KG1 (cell line): ENCODE results near the gene TTC12.
A peak's percentile ranks its signal among the peaks of the same experiment; 100 is the strongest.

Experiments used
- DNase-seq: peaks from one replicate; lab custom pipeline; 2025; lab: John Stamatoyannopoulos, UW

The TTC12 gene

GRCh38 chr11:113314389-113315301 lies at the start of gene TTC12:
Gene TTC12, plus strand, starts transcription at chr11:113314583. Its CDS starts 1,675 bp downstream, at chr11:113316258.
- DNase-seq, result peak; percentile 55

- no peak for DNase-seq
These were observed 49.0 kb upstream of the TTC12 start for GRCh38 chr11:113265362-113265761.

GRCh38 chr11:113267493-113267892 lies 46.9 kb upstream of the TTC12 start:
- DNase-seq, result no peak

DNA sequence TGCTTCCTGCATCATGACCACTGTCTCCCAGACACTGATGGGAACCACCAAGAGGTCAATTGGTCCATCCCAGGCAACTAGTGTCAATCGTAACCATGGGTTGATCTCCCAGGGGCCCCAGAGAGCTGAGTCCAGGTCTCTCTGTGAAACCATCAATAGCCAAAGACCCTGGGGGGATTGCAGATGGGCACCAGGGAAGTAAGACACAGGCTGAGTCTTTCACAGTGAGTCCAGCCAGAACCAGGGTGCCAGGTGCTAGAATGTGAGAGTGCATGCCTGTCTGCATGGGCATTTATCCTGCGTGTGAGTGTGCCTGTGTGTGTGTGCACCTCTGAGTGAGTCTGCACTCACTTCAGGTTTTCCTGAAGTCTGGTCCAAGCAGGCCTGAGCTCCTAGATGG lies 45.3 kb upstream of the TTC12 start:
- DNase-seq, result no peak

- no peak for DNase-seq
These were observed 44.7 kb upstream of the TTC12 start for GRCh38 chr11:113269636-113270035.

GRCh38 chr11:113270080-113270479 lies 44.3 kb upstream of the TTC12 start:
- DNase-seq, result no peak

- DNase-seq, result no peak
These were observed 42.7 kb upstream of the TTC12 start for GRCh38 chr11:113271551-113272245.

DNA sequence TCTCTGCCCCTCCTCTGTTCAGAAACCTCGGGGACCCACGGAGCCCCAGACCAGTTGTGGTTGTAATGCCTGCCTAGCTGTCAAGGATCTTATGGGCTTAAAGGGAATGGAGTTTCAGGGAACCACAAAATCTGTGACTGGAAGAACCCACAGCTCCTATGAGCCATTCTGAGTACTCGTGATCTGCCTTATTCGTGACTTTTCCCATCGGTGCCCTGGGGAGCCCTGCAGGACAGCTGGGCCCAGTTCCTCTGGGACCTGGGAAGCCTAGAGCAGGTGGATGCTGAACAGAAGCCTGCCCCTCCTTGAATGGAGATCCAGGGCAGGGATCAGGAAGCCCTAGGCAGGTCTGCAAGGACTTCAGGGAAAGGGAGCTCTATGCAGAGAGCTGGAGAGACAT lies 42.1 kb upstream of the TTC12 start:
- no peak for DNase-seq

GRCh38 chr11:113272927-113273615 lies 41.3 kb upstream of the TTC12 start:
- DNase-seq, result no peak

DNA sequence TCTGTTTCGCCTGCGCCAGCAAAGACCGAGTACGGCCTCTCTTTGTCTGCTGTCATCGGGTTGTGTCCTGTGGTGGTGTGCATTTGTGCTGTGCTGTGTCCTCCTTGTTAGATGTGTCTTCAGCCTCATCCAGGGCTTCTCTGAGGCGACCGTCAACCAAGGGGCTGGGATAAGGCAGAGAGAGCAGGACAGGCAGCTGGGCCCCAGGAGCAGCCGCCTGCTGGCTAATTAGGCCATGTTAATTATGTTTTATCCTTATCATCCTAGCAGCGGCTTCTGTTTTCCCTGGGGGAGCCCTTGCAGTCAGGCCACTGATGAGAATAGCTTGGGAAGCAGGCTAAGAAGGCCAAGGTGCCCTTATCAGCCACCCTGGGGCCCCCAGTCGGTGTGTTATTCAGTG lies 40.7 kb upstream of the TTC12 start:
- no peak for DNase-seq

- no peak for DNase-seq
These were observed 39.4 kb upstream of the TTC12 start for GRCh38 chr11:113274713-113275582.

- no peak for DNase-seq
These were observed 38.8 kb upstream of the TTC12 start for GRCh38 chr11:113275602-113276001.

DNA sequence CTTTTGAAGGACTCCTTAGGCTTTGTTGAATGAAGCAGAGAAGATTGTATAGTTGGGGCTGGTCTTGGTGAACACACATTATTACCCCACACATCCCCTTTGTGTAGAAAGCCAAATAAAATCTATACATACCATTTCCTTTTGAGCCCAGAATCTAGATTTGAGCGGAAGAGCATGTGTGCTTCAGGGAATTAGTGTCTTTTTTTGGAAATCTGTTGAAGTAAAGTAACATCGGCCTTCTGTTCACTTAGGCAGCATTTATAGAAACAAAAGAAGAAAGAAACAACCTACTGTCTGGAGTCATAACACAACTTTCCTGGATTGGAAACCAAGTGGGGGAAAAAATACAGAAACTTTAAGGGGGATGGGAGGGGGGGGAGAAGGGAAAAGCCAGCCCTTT lies 37.9 kb upstream of the TTC12 start:
- DNase-seq, result no peak

DNA sequence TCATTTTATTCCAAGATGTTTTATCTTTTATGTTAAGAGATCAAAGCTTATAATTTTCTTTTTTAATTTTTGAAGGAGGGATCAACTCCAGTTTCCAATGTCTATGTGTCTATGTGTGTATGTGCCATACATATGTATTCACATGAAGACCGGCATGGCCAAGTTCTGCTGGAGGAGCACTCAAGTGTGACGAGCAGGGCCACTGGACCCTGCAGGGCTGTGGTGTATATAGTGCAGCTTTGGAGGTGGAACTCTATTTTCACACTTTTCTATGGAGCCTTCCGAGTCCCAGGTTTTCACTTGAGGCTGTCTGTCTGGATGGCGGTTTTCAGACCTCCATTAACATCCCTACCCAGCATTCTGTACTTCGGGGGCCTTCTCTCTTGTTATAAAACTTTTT lies 36.5 kb upstream of the TTC12 start:
- DNase-seq, result no peak

GRCh38 chr11:113278481-113278880 lies 35.9 kb upstream of the TTC12 start:
- no peak for DNase-seq

DNA sequence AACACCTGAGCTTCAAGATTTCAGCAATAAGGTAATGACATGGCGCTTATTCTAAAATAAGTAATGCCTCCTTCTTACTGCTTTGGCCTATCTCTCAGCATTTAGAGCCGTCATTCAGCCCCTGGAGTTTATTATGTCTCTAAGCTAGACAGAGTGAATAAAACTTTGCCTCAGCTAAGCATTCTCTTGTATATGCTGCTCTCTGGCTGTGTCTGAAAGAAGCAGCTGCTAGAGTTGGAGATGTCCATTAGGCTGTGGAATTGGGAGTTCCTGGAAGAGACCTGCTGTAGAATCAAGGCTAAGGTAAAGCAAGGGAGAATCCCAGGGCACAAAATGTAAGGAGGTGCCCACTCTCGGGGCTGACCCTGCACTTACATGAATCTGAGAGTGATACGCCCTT lies 35.5 kb upstream of the TTC12 start:
- DNase-seq, result no peak

GRCh38 chr11:113279591-113279990 lies 34.8 kb upstream of the TTC12 start:
- DNase-seq, result no peak

DNA sequence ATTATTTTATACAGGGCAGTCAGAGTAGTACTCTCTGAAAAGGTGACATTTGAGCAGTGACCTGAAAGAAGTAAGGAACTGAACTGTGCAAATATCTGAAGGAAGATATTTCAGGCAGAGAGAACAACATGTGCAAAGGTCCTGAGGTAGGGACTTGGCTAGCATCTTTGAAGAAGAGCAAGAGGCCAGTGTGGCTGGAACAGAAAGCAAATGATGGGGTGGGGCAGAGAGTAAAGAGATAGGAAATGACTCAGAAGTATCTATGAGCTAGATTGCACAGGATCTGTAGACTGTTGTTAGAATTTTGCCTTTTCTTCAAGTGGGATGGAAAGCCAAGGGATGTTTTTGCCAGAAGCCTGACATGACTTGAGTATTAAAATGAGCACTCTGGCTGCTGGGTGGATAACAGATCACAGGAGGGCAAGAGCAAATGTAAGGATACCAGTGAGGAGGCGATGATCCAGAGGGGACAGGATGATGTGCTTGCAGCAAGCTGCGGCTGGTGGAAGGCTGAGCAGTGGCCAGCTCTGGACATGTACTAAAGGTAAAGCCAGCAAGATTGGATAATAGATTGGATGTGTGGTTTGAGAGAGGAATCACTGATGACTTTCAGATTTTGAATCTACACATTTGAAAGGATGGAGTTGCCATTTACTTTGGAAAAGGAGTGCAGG lies 33.2 kb upstream of the TTC12 start:
- DNase-seq, result no peak

DNA sequence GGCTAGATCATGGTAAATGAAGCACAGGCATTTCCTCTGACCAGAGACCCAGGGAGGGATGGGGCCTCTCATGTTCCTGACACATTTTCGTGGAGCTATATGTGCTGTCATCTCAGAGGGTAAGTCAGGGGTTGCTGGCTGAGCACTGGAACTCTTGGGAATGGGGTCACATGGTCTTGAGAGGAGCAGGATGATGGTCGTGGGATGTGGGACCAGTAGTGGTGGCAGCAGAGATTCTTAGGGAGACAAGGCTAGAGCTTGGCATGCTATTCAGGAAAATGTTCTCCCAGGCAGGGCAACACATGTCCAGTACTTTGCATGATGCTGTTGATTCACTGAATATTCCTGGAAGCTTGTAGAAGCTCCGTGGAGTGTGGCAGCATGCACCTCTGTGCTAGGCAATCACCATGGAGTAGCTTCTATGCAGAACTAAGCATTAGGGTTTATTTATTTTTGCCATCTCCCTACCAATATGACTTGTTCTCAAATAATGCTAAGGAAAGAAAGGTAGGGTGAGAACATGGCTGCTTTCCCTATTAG lies 31.4 kb upstream of the TTC12 start:
- no peak for DNase-seq

DNA sequence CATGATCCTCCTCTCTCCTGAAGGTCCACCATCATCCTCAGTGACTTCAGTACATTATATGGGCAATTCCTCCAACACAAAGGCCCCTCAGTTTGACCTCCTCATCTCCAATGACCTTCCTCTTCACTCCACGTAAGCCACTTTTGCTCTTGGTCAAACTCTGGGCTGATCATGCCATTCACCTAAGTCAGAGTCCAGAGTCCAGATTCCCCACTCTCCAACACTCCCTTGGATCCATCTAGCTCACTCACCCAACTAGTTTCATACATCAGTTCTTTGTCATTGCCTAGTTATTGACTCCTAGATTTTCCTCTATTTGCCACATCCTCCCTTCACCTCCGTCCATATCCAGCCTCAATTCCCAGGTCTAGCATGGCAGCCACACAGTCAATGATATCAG lies 30.5 kb upstream of the TTC12 start:
- DNase-seq, result no peak

DNA sequence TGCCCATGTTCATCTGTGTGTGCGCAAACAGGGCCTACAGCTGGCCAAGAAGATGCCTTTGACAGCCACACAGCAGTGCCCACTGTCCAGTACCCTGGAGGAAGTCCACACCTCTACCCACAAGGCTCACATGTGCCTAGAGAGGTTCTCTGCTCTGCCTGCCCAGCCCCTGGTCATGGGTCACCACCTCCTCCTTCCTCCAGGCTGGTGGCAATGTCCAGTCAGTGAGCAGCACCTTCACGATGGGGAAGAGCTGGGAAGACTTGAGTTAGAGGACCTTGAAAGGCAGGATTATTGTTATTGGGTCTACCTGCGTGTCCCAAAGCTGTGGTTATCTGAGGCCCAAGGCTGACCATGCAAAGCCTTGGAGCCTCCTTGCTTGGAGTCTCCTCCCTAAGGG lies 28.4 kb upstream of the TTC12 start:
- DNase-seq, result no peak
